IMR-90 (cell line): ENCODE results near the gene ST6GAL2. TPM values are rescaled to one million over a fixed set of nuclear protein-coding genes. Genes with fewer than 3 reads are reported as not detected.

Experiments used
- ATAC-seq: fragments of 200-7000 bp; cut with Tn5 transposase; 2 replicates; pipeline ENCODE4 v1.9.1; 2020; ENCODE audit warnings: low read depth, mild to moderate bottlenecking, moderate library complexity
- BruUV-seq: library from RNA; stranded (reverse); fragments of 400-500 nt; replicated peaks from 2 replicates; lab custom pipeline; 2021; lab: Mats Ljungman, UMichigan
- CTCF ChIA-PET: fragments of 300-600 bp; formaldehyde crosslinking; extraction: SDS; loops from one replicate; lab custom pipeline; 2021; ENCODE audit warnings: antibody characterized with exemption; lab: Yijun Ruan, JAX
- POLR2A ChIA-PET: fragments of 300-600 bp; sonication (Branson Sonifier 250); formaldehyde crosslinking; loops from one replicate; lab custom pipeline; 2022; ENCODE audit warnings: antibody characterized with exemption; ENCODE audit not compliant: unreplicated experiment; lab: Charles Lee
- DNase-seq: peaks from one replicate; pipeline ENCODE4 v3.0.0; 2013
- H2AFZ ChIP-seq: replicated peaks from 2 replicates; pipeline ENCODE3; 2013; ENCODE audit warnings: low read length, mild to moderate bottlenecking; ENCODE audit not compliant: poor library complexity
- H2AK5ac ChIP-seq: 2 replicates; pipeline ENCODE4 v1.6.1; 2013; ENCODE audit warnings: low read depth, low read length, inconsistent platforms
- H2AK9ac ChIP-seq: replicated peaks from 2 replicates; pipeline ENCODE3; 2013; ENCODE audit warnings: mild to moderate bottlenecking, low read depth, low read length, moderate library complexity; ENCODE audit not compliant: poor library complexity
- H2BK120ac ChIP-seq: 2 replicates; pipeline ENCODE4 v1.6.1; 2013; ENCODE audit warnings: low read depth, low read length, inconsistent platforms
- H2BK15ac ChIP-seq: 3 replicates; pipeline ENCODE4 v1.6.1; 2013; ENCODE audit warnings: low read depth, low read length, inconsistent platforms
- H2BK20ac ChIP-seq: 2 replicates; pipeline ENCODE4 v1.6.1; 2013; ENCODE audit warnings: low read depth, mild to moderate bottlenecking, inconsistent platforms, low read length, moderate library complexity
- H2BK5ac ChIP-seq: 2 replicates; pipeline ENCODE4 v1.6.1; 2013; ENCODE audit warnings: mild to moderate bottlenecking, low read depth, low read length, inconsistent platforms; ENCODE audit not compliant: poor library complexity, severe bottlenecking
- H3K14ac ChIP-seq: replicated peaks from 2 replicates; pipeline ENCODE4 v1.6.1; 2013; ENCODE audit warnings: low read depth, low read length, inconsistent platforms
- H3K18ac ChIP-seq: 2 replicates; pipeline ENCODE4 v1.6.1; 2013; ENCODE audit warnings: low read depth, low read length, control low read depth
- H3K23ac ChIP-seq: 2 replicates; pipeline ENCODE4 v1.6.1; 2013; ENCODE audit warnings: low read depth, low read length, inconsistent platforms
- H3K27ac ChIP-seq: 2 replicates; pipeline ENCODE4 v1.5.1; 2013; ENCODE audit warnings: mild to moderate bottlenecking, control low read depth, low read length; ENCODE audit not compliant: insufficient read depth
- H3K27me3 ChIP-seq: 2 replicates; pipeline ENCODE4 v1.6.1; 2013; ENCODE audit warnings: low read length; ENCODE audit not compliant: control insufficient read depth, insufficient read depth
- H3K36me3 ChIP-seq: 2 replicates; pipeline ENCODE4 v1.6.1; 2013; ENCODE audit warnings: low read length, mixed read lengths; ENCODE audit not compliant: control insufficient read depth, insufficient read depth
- H3K4ac ChIP-seq: 2 replicates; pipeline ENCODE4 v1.6.1; 2013; ENCODE audit warnings: low read depth, low read length, inconsistent platforms
- H3K4me1 ChIP-seq: 2 replicates; pipeline ENCODE4 v1.6.1; 2013; ENCODE audit warnings: low read length, mixed read lengths; ENCODE audit not compliant: control insufficient read depth, insufficient read depth
- H3K4me2 ChIP-seq: 2 replicates; pipeline ENCODE4 v1.6.1; 2013; ENCODE audit warnings: low read depth, mild to moderate bottlenecking, control low read depth, low read length, moderate library complexity
- H3K4me3 ChIP-seq: 2 replicates; pipeline ENCODE4 v1.5.1; 2013; ENCODE audit warnings: low read depth, mild to moderate bottlenecking, control low read depth, low read length, moderate library complexity; ENCODE audit not compliant: insufficient read depth
- H3K56ac ChIP-seq: 2 replicates; pipeline ENCODE4 v1.6.1; 2013; ENCODE audit warnings: low read length, inconsistent platforms; ENCODE audit not compliant: insufficient read depth; ENCODE audit errors: extremely low read depth
- H3K79me1 ChIP-seq, 2 experiments: 2 replicates each; pipeline ENCODE4 v1.6.1; 2013; ENCODE audit warnings: low read length in 2 of 2, inconsistent platforms in 1 of 2, low read depth in 1 of 2
- H3K9ac ChIP-seq: 2 replicates; pipeline ENCODE4 v1.6.1; 2013; ENCODE audit warnings: low read depth, low read length, control low read depth
- H3K9me1 ChIP-seq: 2 replicates; pipeline ENCODE4 v1.6.1; 2013; ENCODE audit warnings: low read length, inconsistent platforms; ENCODE audit not compliant: insufficient read depth
- H3K9me3 ChIP-seq: 2 replicates; pipeline ENCODE4 v1.6.1; 2013; ENCODE audit warnings: low read length; ENCODE audit not compliant: control insufficient read depth, insufficient read depth
- H4K20me1 ChIP-seq: 2 replicates; pipeline ENCODE4 v1.6.1; 2013; ENCODE audit warnings: low read length, inconsistent platforms; ENCODE audit not compliant: insufficient read depth
- H4K5ac ChIP-seq: 2 replicates; pipeline ENCODE4 v1.6.1; 2013; ENCODE audit warnings: mild to moderate bottlenecking, low read depth, low read length, control low read depth
- H4K8ac ChIP-seq, 2 experiments: 2 replicates each; pipeline ENCODE4 v1.6.1; 2013; ENCODE audit warnings: low read depth in 2 of 2, low read length in 2 of 2, control low read depth in 1 of 2, inconsistent platforms in 1 of 2
- H4K91ac ChIP-seq: 2 replicates; pipeline ENCODE4 v1.6.1; 2013; ENCODE audit warnings: low read depth, low read length, inconsistent platforms; ENCODE audit not compliant: insufficient read depth
- BHLHE40 ChIP-seq: fragments of 150-350 bp; IDR thresholded peaks from 2 replicates; pipeline ENCODE4 v1.6.1; 2016; ENCODE audit warnings: mild to moderate bottlenecking, low read depth, low read length
- CHD1 ChIP-seq: IDR thresholded peaks from 2 replicates; pipeline ENCODE4 v1.6.1; 2012; ENCODE audit warnings: low read depth, low read length, improper control_type of control experiment
- MAFK ChIP-seq: IDR thresholded peaks from 2 replicates; pipeline ENCODE4 v1.6.1; 2012; ENCODE audit warnings: low read depth, low read length, improper control_type of control experiment
- MAZ ChIP-seq: IDR thresholded peaks from 2 replicates; pipeline ENCODE4 v1.6.1; 2012; ENCODE audit warnings: low read depth, mild to moderate bottlenecking, low read length, improper control_type of control experiment, moderate library complexity, borderline replicate concordance
- MXI1 ChIP-seq: IDR thresholded peaks from 2 replicates; pipeline ENCODE4 v1.6.1; 2012; ENCODE audit warnings: low read depth, mild to moderate bottlenecking, low read length, moderate library complexity, borderline replicate concordance
- NFE2L2 ChIP-seq: fragments of 150-350 bp; IDR thresholded peaks from 2 replicates; pipeline ENCODE4 v1.6.1; 2016; ENCODE audit warnings: low read depth, mild to moderate bottlenecking, low read length
- RAD21 ChIP-seq: IDR thresholded peaks from 2 replicates; pipeline ENCODE4 v1.6.1; 2012; ENCODE audit warnings: low read length, improper control_type of control experiment
- RCOR1 ChIP-seq: IDR thresholded peaks from 2 replicates; pipeline ENCODE4 v1.6.1; 2012; ENCODE audit warnings: mild to moderate bottlenecking, low read length, improper control_type of control experiment; ENCODE audit not compliant: insufficient replicate concordance
- SMC3 ChIP-seq: fragments of 150-350 bp; IDR thresholded peaks from 2 replicates; pipeline ENCODE4 v1.6.1; 2016; ENCODE audit warnings: low read depth, mild to moderate bottlenecking, antibody characterized with exemption, low read length, moderate library complexity
- WGBS, 2 experiments: methylation state at CpG; one replicate each; pipeline versions ENCODE4 v1.1.5 to v1.1.7; 2013; ENCODE audit warnings: missing lambda C conversion rate in 2 of 2; ENCODE audit not compliant: insufficient read length in 1 of 2; ENCODE audit errors: extremely low coverage in 2 of 2; 5-methylcytosine and 5-hydroxymethylcytosine counted together
- dilution Hi-C: fragments of 300-500 bp; cut with HindIII; formaldehyde crosslinking; loops from one replicate; pipeline ENCODE4 v1.14.3; 2018; ENCODE audit warnings: low sequenced_read_pairs; ENCODE audit not compliant: unreplicated experiment
- in situ Hi-C: fragments of 300-500 bp; cut with MboI; formaldehyde crosslinking; loops from 3 replicates; pipeline ENCODE4 v1.14.3; 2019; ENCODE audit warnings: low sequenced_read_pairs, inconsistent platforms, mixed read lengths
- intact Hi-C: fragments of 100-400 bp; cut with micrococcal nuclease; formaldehyde crosslinking; loops from 2 replicates; pipeline ENCODE4 v1.10.0; 2022
- polyA plus RNA-seq, 3 experiments: library from polyadenylated mRNA; depleted of rRNA; stranded (reverse); fragments of >200 nt; gene quantifications; 2 replicates each; pipeline ENCODE4 v1.2.3, GENCODE V29; 2012; ENCODE audit warnings: low replicate concordance in 1 of 3
- total RNA-seq: library from RNA; depleted of rRNA; stranded (reverse); fragments of >200 nt; gene quantifications from 2 replicates; pipeline ENCODE4 v1.2.3, GENCODE V29; 2012
- TF ChIP-seq, protein P1 (sequence below): fragments of 150-350 bp; IDR thresholded peaks from 2 replicates; pipeline ENCODE4 v1.6.1; 2017; ENCODE audit warnings: mild to moderate bottlenecking, antibody characterized with exemption, low read length, low read depth
- TF ChIP-seq, protein P2 (sequence below): fragments of 150-350 bp; IDR thresholded peaks from 2 replicates; pipeline ENCODE4 v1.6.1; 2016; ENCODE audit warnings: low read depth, mild to moderate bottlenecking, low read length, moderate library complexity, borderline replicate concordance

The ST6GAL2 gene
- total and polyA plus RNA-seq, 2 of the 4 experiments (the other 2 are of a cell fraction), result not detected

- intact Hi-C loops, result no loop called here
- CTCF ChIA-PET, result no interaction called here
Observed at GRCh38 chr2:106851087-106851874, 34.7 kb downstream of the ST6GAL2 start.

More at GRCh38 chr2:106851087-106851874, 34.7 kb downstream of the ST6GAL2 start:
- no peaks in the 10 kb centered on the region for H3K27me3 ChIP-seq
- H3K27ac ChIP-seq, result no peak overlapping the region
- TF ChIP-seq, protein P1, sequence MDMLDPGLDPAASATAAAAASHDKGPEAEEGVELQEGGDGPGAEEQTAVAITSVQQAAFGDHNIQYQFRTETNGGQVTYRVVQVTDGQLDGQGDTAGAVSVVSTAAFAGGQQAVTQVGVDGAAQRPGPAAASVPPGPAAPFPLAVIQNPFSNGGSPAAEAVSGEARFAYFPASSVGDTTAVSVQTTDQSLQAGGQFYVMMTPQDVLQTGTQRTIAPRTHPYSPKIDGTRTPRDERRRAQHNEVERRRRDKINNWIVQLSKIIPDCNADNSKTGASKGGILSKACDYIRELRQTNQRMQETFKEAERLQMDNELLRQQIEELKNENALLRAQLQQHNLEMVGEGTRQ, result no peak
- TF ChIP-seq MAFK (no peak), MXI1 (no peak), MAZ (no peak), RCOR1 (no peak), CHD1 (no peak), RAD21 (no peak), SMC3 (no peak), BHLHE40 (no peak), NFE2L2 (no peak)
- TF ChIP-seq, protein P2, sequence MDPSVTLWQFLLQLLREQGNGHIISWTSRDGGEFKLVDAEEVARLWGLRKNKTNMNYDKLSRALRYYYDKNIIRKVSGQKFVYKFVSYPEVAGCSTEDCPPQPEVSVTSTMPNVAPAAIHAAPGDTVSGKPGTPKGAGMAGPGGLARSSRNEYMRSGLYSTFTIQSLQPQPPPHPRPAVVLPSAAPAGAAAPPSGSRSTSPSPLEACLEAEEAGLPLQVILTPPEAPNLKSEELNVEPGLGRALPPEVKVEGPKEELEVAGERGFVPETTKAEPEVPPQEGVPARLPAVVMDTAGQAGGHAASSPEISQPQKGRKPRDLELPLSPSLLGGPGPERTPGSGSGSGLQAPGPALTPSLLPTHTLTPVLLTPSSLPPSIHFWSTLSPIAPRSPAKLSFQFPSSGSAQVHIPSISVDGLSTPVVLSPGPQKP, result no peak
- H4K8ac ChIP-seq, result no peak overlapping the region
- H2AK5ac ChIP-seq, result no peak overlapping the region
- no peak overlapping the region for H2AK9ac ChIP-seq
- no peak overlapping the region for H2AFZ ChIP-seq
- no peak overlapping the region for H3K4me2 ChIP-seq
- H3K23ac ChIP-seq, result no peak overlapping the region
- no peaks in the 10 kb centered on the region for H3K9me1 ChIP-seq
- no peaks in the 10 kb centered on the region for H3K36me3 ChIP-seq
- H4K91ac ChIP-seq, result no peak overlapping the region
- dilution Hi-C loops (no loop called here), in situ Hi-C loops (no loop called here)
- H3K18ac ChIP-seq, result no peak overlapping the region
- no peaks in the 10 kb centered on the region for H4K20me1 ChIP-seq
- ATAC-seq (no peak), DNase-seq (no peak)
- no peak overlapping the region for H2BK20ac ChIP-seq
- no peak overlapping the region for H2BK120ac ChIP-seq
- H3K9me3 ChIP-seq, result no peaks in the 10 kb centered on the region; the same call in 1 of the 2 replicates
- H3K56ac ChIP-seq, result no peak overlapping the region
- no peak overlapping the region for H3K4ac ChIP-seq
- H2BK15ac ChIP-seq, result no peak overlapping the region
- H2BK5ac ChIP-seq, result no peak overlapping the region
- H3K14ac ChIP-seq, result no peak overlapping the region
- no peak overlapping the region for H3K4me3 ChIP-seq
- H3K9ac ChIP-seq, result no peak overlapping the region
- no peaks in the 10 kb centered on the region for H3K79me1 ChIP-seq
- no TSS peak for BruUV-seq
- 0% methylated on average over 1 of the region's 7 CpGs; no CpG with 5 or more reads in 1 of the 2 experiments for WGBS, 2 experiments
- no peaks in the 10 kb centered on the region for H3K4me1 ChIP-seq
- no peak overlapping the region for H4K5ac ChIP-seq
- POLR2A ChIA-PET, result interaction anchor here (0.6 kb wide), 1 partner anchor 30 kb away, joined by 3 read pairs; no protein-coding TSS in a partner anchor
